Prostate gland (tissue), 2 donors: ENCODE measurements around the gene XRCC4. TPM values are rescaled to one million over a fixed set of nuclear protein-coding genes. Genes with fewer than 3 reads are reported as not detected.

Source experiments
- DNase-seq: peaks from one replicate; pipeline ENCODE4 v3.0.0-alpha.2; 2019; ENCODE audit warnings: low spot score
- H3K27ac ChIP-seq, 2 donors: fragments of 200-600 bp; sonication (generic); 2 replicates each; pipeline ENCODE4 v1.5.1; 2017 to 2019
- H3K27me3 ChIP-seq: fragments of 200-600 bp; sonication (generic); replicated peaks from 2 replicates; pipeline ENCODE4 v1.5.1; 2019; ENCODE audit not compliant: insufficient read depth
- H3K36me3 ChIP-seq, 2 donors: fragments of 200-600 bp; sonication (generic); 1 replicate in 1 of 2; 2 replicates in 1 of 2; pipeline versions ENCODE4 v1.5.1 to v1.8.1; 2017 to 2019
- H3K4me1 ChIP-seq: fragments of 200-600 bp; sonication (generic); replicated peaks from 2 replicates; pipeline ENCODE4 v1.5.1; 2019
- H3K4me3 ChIP-seq, 2 donors: fragments of 200-600 bp; sonication (generic); 2 replicates each; pipeline ENCODE4 v1.5.1; 2017 to 2019
- H3K9me3 ChIP-seq: fragments of 200-600 bp; sonication (generic); 2 replicates; pipeline ENCODE4 v1.5.1; 2017
- CTCF ChIP-seq, 4 experiments: fragments of 200-600 bp in 2 of 4; fragments of 450-650 bp in 2 of 4; sonication (generic) in 2 of 4; IDR thresholded peaks; 1 replicate in 3 of 4; 2 replicates in 1 of 4; pipeline ENCODE4 v1.5.1; 2016 to 2019; ENCODE audit warnings: antibody characterized with exemption in 4 of 4, mild to moderate bottlenecking in 2 of 4, moderate library complexity in 2 of 4
- POLR2A ChIP-seq: fragments of 450-650 bp; IDR thresholded peaks from one replicate; pipeline ENCODE4 v1.6.1; 2016; ENCODE audit warnings: antibody characterized with exemption, mild to moderate bottlenecking
- POLR2AphosphoS5 ChIP-seq: sonication (generic); formaldehyde crosslinking; IDR thresholded peaks from one replicate; pipeline ENCODE4 v1.6.1; 2017; ENCODE audit warnings: antibody characterized with exemption
- WGBS: methylation state at CpG from one replicate; pipeline ENCODE4 v1.1.5; 2018; 5-methylcytosine and 5-hydroxymethylcytosine counted together
- intact Hi-C: fragments of 100-400 bp; cut with DNase I; formaldehyde crosslinking; loops from one replicate; pipeline ENCODE4 v1.14.2; 2022
- total RNA-seq, 2 donors: library from RNA; depleted of rRNA; stranded (reverse); fragments of >200 nt; gene quantifications; one replicate each; pipeline ENCODE4 v1.1.0, GENCODE V29; 2016

Gene XRCC4
- total RNA-seq, 2 donors from 2014 or later: 7.3 to 11.4 TPM

GRCh38 chr5:83101514-83101913 is 24.2 kb downstream of the XRCC4 start:
- intact Hi-C loops: no loop called here
- H3K27me3 ChIP-seq: no peaks in the 10 kb centered on the region
- 50% methylated on average over 1 of the region's 1 CpG for WGBS
- no peaks in the 10 kb centered on the region for H3K9me3 ChIP-seq
- no peak for DNase-seq
- H3K4me1 ChIP-seq: no peaks in the 10 kb centered on the region
- TF ChIP-seq POLR2A: no peak
- no peak for TF ChIP-seq POLR2AphosphoS5
- TF ChIP-seq CTCF (IDR thresholded peaks at IDR 0.05): no peak
- H3K27ac ChIP-seq: no peak overlapping the region
- no peaks in the 10 kb centered on the region for H3K36me3 ChIP-seq
- no peak overlapping the region for H3K4me3 ChIP-seq

- no peaks in the 10 kb centered on the region for H3K4me1 ChIP-seq
- no peak overlapping the region for H3K27ac ChIP-seq
- no peak for DNase-seq
- H3K36me3 ChIP-seq: no peaks in the 10 kb centered on the region
- no peaks in the 10 kb centered on the region for H3K27me3 ChIP-seq
- H3K9me3 ChIP-seq: no peaks in the 10 kb centered on the region
- no peak overlapping the region for H3K4me3 ChIP-seq
- intact Hi-C loops: no loop called here
- TF ChIP-seq CTCF (IDR thresholded peaks at IDR 0.05) (no peak), POLR2A (no peak)
These were observed 25.1 kb downstream of the XRCC4 start for GRCh38 chr5:83102364-83102980.

- H3K27ac ChIP-seq: no peak overlapping the region
- DNase-seq: no peak
- H3K9me3 ChIP-seq: no peaks in the 10 kb centered on the region
- no peaks in the 10 kb centered on the region for H3K27me3 ChIP-seq
- H3K36me3 ChIP-seq: no peaks in the 10 kb centered on the region
- intact Hi-C loops: no loop called here
- TF ChIP-seq POLR2A: no peak
- no peak for TF ChIP-seq CTCF (IDR thresholded peaks at IDR 0.05)
- no peak for TF ChIP-seq POLR2AphosphoS5
- no peak overlapping the region for H3K4me3 ChIP-seq
- H3K4me1 ChIP-seq: no peaks in the 10 kb centered on the region
These were observed 26.7 kb downstream of the XRCC4 start for GRCh38 chr5:83104021-83104420.

- Histone ChIP-seq H3K4me3 (no peak overlapping the region), H3K27ac (no peak overlapping the region), H3K36me3 (no peaks in the 10 kb centered on the region), H3K4me1 (no peaks in the 10 kb centered on the region), H3K27me3 (no peaks in the 10 kb centered on the region), H3K9me3 (no peaks in the 10 kb centered on the region)
- intact Hi-C loops: no loop called here
- WGBS: 87% methylated on average over 3 of the region's 3 CpGs
- TF ChIP-seq POLR2A (no peak), POLR2AphosphoS5 (no peak), CTCF (IDR thresholded peaks at IDR 0.05) (no peak)
- no peak for DNase-seq
These were observed 30.5 kb downstream of the XRCC4 start for GRCh38 chr5:83107692-83108420.

GRCh38 chr5:83109380-83109779 is 32.0 kb downstream of the XRCC4 start:
- no peak for DNase-seq
- H3K9me3 ChIP-seq: no peaks in the 10 kb centered on the region
- TF ChIP-seq CTCF (IDR thresholded peaks at IDR 0.05) (no peak), POLR2A (no peak)
- intact Hi-C loops: no loop called here
- H3K4me1 ChIP-seq: no peaks in the 10 kb centered on the region
- 96% methylated on average over 1 of the region's 1 CpG for WGBS
- no peaks in the 10 kb centered on the region for H3K27me3 ChIP-seq
- H3K4me3 ChIP-seq: no peak overlapping the region
- H3K27ac ChIP-seq: no peak overlapping the region
- H3K36me3 ChIP-seq: no peaks in the 10 kb centered on the region
